RWPE1 (cell line): Measurements from ENCODE around the gene BBS2.
A peak's percentile ranks its signal among the peaks of the same experiment; 100 is the strongest.

Experiments
- CTCF ChIA-PET: fragments of 350-600 bp; sonication (Branson Sonifier 250); formaldehyde crosslinking; extraction: SDS; loops from one replicate; lab custom pipeline; 2021; lab: Yijun Ruan, JAX
- POLR2A ChIA-PET: fragments of 400-600 bp; formaldehyde crosslinking; extraction: SDS; loops from one replicate; lab custom pipeline; 2020; ENCODE audit warnings: antibody characterized with exemption; ENCODE audit not compliant: low non-redundant PET; lab: Yijun Ruan, JAX
- DNase-seq: peaks from one replicate; pipeline ENCODE4 v3.0.0; 2012; ENCODE audit warnings: low spot score
- H3K27ac ChIP-seq: fragments of 450-650 bp; 2 replicates; pipeline ENCODE4 v1.5.1; 2017
- CTCF ChIP-seq: fragments of 450-650 bp; conservative IDR thresholded peaks from 2 replicates; pipeline ENCODE4 v1.5.1; 2017; ENCODE audit warnings: low read depth, mild to moderate bottlenecking

Gene BBS2

GRCh38 chr16:56515665-56516064, 4.2 kb downstream of the BBS2 start:
- no peak overlapping the region for H3K27ac ChIP-seq
- ChIA-PET POLR2A (no interaction called here), CTCF (no interaction called here)
- no peak for DNase-seq
- no peak for TF ChIP-seq CTCF

- ChIA-PET CTCF (interaction anchor here (0.9 to 1.8 kb wide), 5 partner anchors 33 to 187 kb away, joined by 3 to 8 read pairs (median 5); no protein-coding TSS in a partner anchor), POLR2A (no interaction called here)
- DNase-seq: peak; percentile 20
- H3K27ac ChIP-seq: no peak overlapping the region
- no peak for TF ChIP-seq CTCF
These were observed 5.0 kb downstream of the BBS2 start for GRCh38 chr16:56514845-56515244.

GRCh38 chr16:56513972-56514371, 5.9 kb downstream of the BBS2 start:
- no peak overlapping the region for H3K27ac ChIP-seq
- peak; percentile 52 for DNase-seq
- ChIA-PET POLR2A (no interaction called here), CTCF (interaction anchor here (0.6 to 1.8 kb wide), 9 partner anchors 13 to 278 kb away, joined by 3 to 8 read pairs (median 5); no protein-coding TSS in a partner anchor)
- peak; percentile 77 for TF ChIP-seq CTCF

GRCh38 chr16:56513091-56513490, 6.7 kb downstream of the BBS2 start:
- ChIA-PET POLR2A (no interaction called here), CTCF (interaction anchor here (0.6 to 1.8 kb wide), 4 partner anchors 84 to 188 kb away, joined by 5 to 8 read pairs (median 6); no protein-coding TSS in a partner anchor)
- no peak for TF ChIP-seq CTCF
- DNase-seq: no peak
- no peak overlapping the region for H3K27ac ChIP-seq

- H3K27ac ChIP-seq: no peak overlapping the region
- DNase-seq: no peak
- ChIA-PET POLR2A (no interaction called here), CTCF (no interaction called here)
- no peak for TF ChIP-seq CTCF
These were observed 7.8 kb downstream of the BBS2 start for GRCh38 chr16:56512025-56512424.

- no peak for DNase-seq
- no peak overlapping the region for H3K27ac ChIP-seq
- ChIA-PET CTCF (interaction anchor here (0.7 kb wide), 1 partner anchor 90 kb away, joined by 3 read pairs; no protein-coding TSS in a partner anchor), POLR2A (no interaction called here)
- TF ChIP-seq CTCF: no peak
These were observed 9.3 kb downstream of the BBS2 start for GRCh38 chr16:56510544-56510943.

GRCh38 chr16:56506941-56507340, 12.9 kb downstream of the BBS2 start:
- no peak for DNase-seq
- ChIA-PET POLR2A (no interaction called here), CTCF (interaction anchor here (0.6 kb wide), 1 partner anchor 1006 kb away, joined by 3 read pairs; no protein-coding TSS in a partner anchor)
- H3K27ac ChIP-seq: no peak overlapping the region
- TF ChIP-seq CTCF: no peak
